Activated CD4-positive, alpha-beta T cell treated with anti-CD3 and anti-CD28 coated beads, Interleukin-10, Interleukin-2, amounts not matched to agents 100 ng/mL and 50 ng/mL, durations not matched to agents 16 hours and 8 hours (primary cell): ENCODE data around the gene CES4A.
"Not testable (repeated sequence)": the region's sequence is repeated elsewhere in the genome, so short reads cannot be mapped to it uniquely, and the experiment has no call there.

ENCODE experiments used
- DNase-seq: peaks from one replicate; pipeline ENCODE4 v3.0.0-alpha.2; 2020

The CES4A gene

DNA sequence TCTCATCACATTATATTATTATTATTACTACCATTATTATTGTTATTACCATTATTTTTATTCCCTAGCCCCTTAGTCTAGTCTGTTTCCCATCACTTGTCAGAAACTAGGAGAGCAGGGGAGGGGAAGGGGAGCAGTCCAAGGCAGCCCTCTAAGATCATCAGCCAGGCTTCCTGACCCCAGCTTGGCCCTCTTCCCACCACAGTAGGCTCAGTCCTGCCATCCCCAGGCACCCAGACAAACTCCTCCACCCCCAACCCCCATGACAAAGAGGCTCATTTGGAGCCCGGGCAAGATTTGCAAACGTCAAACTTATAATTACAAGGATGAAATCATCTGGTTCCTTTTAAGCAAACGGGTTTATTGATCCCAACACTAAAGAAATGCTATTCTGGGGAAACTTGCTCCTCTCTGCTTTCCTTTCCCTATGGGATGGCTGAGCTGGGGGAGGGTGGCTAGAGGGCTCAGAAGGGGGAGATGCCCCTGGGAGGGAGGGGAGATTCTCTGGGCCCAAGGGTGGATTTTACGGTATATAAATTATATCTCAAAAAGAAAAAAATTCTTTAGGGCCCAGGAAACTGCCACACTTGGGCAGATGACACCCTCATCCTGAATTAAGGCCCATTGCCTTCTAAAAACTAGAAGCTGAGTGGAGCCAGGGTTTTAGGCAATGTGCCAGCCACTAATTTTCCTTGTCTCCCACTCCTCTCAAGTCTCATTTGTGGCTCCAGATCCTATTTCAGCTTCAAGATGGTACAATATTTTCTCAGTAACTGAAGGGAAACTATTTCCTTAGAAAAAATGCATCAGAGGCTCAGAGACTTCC, 36.2 kb downstream of the CES4A start:
- no peak for DNase-seq

DNA sequence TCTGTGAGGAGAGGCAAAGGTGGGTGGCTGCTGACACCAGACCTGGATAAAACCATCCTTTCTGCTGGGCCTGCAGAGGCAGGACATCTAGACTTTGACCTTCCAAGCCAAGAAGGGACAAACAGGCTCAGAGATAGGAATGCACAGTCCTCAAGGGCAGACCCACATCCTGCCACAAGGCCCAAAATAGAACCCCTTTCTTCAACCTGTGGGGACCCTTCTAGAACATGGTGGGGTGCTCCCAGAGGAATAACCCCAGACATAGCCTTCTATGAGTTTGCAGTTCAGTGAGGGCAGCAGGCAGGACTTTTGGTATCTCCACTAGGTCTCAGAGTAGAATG, 36.8 kb downstream of the CES4A start:
- no peak for DNase-seq

DNA sequence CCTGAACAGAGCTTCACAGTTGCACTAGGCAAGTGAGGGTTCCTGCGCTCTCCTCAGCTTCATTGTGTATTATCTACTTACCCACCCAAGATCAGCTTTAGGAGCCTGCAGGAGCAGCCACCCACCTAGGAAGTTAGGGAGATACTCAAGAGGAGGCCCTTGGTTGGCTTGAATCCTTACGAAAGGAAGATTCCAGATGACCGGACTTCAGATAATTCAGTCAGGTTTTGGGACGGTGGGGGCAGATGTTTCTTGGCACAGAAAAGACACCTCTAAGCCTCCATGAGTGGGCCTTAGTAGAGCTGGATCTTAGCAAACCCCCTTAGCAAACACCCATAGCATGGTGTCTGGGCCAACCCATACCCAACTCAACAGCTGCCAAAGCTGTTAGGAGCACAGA, 38.2 kb downstream of the CES4A start:
- DNase-seq, result no peak

DNA sequence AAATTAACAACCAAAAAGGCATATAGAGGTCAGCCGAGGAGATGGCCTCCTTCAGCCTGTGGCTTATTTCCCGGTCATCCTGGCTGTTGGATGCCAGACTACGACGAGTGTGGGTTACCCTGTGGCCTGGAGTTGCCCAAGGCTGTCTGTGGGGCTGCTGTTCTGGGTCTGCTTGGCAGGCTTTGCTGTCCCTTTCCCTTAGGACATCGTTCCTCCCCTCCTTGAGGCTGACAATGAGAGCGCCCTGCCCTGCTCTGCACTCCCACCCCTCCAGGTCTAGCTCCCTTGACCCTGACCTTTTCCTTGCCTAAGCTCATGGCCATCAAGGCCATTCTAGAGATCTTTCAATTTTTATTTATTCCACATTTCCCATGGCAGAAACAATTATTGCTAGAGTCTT, 38.7 kb downstream of the CES4A start:
- DNase-seq, result no peak

DNA sequence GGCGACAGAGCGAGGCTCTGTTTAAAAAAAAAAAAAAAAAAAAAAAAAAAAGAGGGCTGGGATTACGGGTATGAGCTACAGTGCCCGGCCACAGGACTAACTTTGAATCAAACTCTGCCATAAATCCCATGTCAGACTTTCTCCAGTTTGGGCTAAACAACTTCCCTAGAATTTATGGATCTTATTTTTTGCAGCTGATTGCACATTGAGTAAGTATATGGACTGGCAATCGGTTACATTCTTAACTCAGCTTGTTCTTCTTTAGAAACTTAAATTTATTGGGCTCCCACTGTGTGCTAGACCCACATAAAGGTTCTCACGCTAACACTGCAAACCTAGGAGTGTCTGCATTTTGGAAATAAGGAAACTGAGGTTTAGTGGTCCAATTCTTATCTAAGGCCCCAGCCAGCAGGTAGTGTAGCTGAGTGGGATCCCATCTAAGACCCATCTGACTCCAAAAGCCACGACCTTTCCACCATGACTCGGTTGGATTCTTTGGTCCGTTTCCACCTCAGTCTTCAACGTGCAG, 39.8 kb downstream of the CES4A start:
- no peak for DNase-seq

DNA sequence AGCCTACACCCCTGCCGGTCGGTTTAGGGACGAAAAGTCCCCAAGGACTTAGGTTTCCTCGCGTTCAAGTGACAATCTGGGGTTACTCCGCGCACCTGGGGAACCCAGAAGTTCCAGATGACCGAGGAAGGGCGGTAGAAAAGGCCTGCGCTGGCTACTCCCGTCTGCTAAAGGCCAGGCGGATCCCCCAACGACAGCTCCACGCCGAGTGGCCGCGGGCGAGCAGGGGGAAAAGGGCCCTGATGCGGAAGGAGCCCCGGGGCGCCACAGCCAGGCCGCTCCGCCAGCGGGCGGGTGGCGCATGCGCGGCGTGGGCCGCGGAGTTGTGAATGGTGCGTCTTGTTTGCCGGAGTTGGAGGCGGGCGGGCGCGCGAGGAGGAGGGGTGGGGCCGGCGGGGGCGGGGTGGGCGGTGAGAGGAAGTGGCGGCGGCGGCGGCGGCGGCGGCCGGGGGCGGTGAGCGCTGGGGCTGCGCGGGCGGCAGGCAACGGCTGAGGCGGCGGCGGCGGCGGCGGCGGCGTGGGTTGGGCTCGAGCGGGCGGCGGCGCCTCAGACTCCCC, 40.4 kb downstream of the CES4A start, which contains the start of gene CBFB:
Gene CBFB, plus strand, starts transcription at position 454 of the 558 bp plus-strand sequence. CDS start 259 bp downstream, outside the sequence.
- DNase-seq, result peak; percentile 97

DNA sequence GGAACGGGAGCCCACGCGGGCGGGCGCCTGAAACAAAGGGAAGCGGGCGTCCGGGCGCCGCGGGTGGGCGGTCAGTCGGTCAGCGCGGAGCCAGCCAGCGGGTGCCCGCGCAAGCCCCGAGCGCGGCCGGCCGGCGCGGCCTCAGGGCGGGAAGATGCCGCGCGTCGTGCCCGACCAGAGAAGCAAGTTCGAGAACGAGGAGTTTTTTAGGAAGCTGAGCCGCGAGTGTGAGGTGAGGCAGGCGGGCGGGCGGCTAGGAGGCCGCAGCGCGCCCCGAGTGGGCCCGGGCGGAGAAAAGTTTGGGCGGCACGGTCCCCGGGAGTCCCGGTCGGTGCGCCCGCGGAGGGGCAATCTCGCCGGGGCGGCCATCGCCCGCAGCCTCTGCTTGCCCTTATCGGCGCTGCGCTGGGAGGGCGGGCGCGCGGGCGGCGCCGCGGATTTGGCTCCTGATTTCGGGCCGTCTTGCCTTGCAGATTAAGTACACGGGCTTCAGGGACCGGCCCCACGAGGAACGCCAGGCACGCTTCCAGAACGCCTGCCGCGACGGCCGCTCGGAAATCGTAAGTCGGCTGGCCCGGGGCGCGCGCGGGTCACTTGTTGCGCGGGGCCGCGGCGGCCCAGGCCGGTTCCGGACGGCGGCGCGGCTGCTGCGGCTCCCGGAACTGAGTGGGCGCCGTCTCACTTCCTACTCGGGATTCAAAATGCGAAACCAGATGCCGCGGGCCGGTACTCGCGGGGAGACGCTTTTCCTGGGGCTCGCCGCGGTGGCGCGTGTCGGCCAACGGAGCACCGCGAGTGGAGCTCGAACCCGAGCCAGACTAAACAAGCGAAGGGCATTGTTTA, 41.1 kb downstream of the CES4A start:
- peak; percentile 70 for DNase-seq

DNA sequence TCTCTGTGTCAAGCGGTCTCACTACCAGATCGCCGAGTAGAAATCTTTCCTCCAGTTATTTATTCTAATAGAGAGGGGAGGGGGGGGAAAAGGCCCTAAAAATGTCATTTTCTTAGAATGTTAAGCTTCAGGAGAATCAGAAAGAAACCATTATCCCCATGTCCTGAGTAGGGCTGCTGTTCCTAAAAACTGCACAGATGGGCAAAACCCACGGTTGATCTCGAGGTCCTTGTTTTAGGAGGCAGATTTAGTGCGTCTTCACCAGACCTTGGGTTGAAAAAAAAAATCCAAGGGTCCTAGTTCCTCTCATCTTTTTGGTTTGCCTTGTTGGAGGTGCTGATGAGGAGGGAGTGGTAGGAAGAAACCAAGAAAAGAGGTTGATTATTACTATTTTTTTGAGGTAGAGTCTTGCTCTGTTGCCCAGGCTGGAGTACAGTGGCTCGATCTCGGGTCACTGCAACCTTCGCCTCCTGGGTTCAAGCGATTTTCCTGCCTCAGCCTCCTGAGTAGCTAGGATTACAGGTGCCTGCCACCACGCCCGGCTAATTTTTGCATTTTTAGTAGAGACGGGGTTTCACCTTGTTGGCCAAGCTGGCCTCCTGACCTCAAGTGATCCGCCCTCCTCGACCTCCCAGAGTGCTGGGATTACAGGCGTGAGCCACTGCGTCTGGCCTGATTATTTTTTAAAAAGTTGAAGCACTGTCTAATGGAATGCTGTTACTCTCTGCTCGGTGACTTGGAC, 42.0 kb downstream of the CES4A start:
- no peak for DNase-seq

DNA sequence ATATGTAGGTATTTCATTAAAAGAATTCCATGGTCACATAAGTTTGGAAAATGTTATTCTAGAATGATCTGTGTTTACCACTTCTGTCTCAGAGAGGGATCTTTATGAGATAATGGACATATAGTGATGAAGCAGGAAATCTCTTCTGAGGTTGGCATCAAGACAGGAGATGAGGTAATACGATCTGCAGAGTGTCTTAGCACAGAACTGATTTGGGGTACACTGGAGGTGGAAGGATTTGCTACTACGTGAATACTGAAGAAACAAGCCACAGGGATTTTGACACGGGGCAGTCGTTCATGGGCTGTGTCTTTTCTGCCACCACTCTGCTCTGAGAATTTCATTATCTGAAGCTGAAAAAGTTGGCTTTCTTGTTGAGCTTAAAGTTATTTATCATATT, 46.1 kb downstream of the CES4A start:
- DNase-seq, result no peak

GRCh38 chr16:67035364-67035763, 47.0 kb downstream of the CES4A start:
- no peak for DNase-seq

- no peak for DNase-seq
These were observed 47.9 kb downstream of the CES4A start for GRCh38 chr16:67036323-67036741.

GRCh38 chr16:67039260-67040020, 51.1 kb downstream of the CES4A start:
- peak; percentile 68 for DNase-seq

GRCh38 chr16:67040166-67040565, 51.8 kb downstream of the CES4A start:
- no peak for DNase-seq

GRCh38 chr16:67040906-67041305, 52.5 kb downstream of the CES4A start:
- no peak for DNase-seq

- not testable (repeated sequence) for DNase-seq
These were observed 53.1 kb downstream of the CES4A start for GRCh38 chr16:67041520-67041919.

DNA sequence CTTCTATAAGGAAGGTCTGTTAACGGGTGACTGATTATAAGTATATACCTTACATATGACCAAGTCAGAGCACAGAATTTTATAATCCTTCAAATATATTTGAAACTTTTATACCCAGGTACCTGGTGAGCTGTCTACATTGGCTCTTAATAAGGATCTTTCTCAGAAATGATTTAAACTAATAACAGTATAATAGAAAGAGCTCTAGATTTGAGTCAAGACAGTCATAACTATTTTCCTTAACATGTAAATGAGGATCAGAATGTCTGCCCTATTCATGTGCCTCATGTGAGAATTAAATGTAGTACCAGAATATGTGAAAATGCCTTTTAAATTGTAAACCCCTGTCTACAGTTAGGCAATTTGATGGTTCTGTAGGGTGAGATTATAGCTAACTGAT, 55.0 kb downstream of the CES4A start:
- peak; percentile 20 for DNase-seq

DNA sequence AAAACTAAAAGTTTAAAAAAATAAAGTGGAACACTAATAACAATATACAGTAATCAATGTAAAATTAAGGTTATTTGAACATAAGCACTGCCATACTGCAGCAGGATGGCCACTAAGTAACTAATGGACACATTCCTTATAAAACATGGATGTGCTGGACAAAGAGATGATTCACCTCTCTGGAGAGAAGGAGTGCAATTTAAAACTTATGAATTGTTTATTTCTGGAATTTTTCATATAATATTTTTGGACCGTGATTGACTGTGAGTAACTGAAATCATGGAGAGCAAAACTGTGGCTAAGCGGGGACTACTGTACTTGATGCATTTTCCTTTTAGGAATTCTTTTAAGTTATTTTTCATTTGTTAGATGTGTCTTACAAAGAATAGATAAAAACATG, 62.4 kb downstream of the CES4A start:
- DNase-seq, result no peak

- no peak for DNase-seq
These were observed 64.0 kb downstream of the CES4A start for GRCh38 chr16:67052399-67052798.

DNA sequence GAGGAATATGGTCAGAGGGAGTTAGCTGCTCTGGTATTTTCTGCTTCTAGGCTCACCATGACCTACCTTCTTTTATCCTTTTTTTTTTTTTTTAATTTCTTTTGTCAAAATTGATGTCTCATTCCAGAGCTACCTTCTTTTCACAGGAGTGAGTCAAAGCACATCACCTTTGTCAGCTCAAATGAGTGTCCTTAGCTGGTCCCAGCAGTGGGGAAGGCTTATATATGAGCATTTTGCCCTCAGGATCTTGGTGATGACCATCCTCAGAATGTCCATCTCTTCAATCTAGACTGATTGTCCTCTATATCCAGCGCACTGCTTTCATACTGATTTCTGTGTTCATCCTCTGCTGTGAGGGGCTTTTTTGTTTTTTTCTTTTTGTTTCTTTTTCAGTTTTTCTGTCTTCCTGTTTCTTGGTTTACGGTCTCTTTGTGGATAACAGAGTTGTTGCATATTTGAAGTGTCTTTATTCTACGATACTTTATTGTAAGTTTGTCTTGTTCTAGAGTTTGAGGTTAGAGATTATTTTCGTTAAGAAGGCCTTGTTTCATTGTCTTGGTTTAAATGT, 65.5 kb downstream of the CES4A start:
- DNase-seq, result peak; percentile 58

- no peak for DNase-seq
These were observed 66.5 kb downstream of the CES4A start for GRCh38 chr16:67054901-67055300.

DNA sequence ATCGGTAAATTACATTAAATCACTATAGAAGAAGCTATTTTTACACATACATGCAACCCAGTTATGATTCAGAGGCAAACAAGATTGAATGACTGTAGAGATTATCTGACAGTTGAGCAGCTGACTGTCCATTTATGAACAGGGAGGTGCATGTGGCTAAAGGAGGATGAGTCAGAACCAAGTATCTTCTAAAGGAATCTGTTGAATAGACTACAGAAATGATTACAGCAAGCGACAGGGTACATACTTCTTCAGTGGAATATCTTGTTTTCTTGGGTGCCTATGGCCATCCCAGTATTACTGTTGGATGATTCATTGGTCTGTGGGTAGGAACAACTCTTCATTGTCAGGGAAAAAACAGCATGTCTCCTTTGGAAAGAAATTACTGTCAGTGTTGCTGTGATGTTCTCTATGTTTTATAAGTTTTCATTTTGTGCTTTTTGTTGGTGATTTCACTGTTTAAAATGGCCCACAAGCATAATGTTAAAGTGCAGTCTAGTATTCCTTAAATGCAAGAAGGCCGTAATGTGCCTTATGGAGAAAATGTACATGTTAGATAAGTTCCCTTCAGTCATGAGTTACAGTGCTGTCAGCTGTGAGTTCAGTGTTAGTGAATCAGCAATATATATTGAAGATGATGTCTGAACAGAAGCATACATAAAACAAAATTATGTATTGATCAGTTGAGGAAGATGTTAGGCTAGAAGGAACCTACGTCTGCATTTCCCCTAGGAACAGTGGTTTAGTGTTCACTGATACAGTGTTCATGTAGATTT, 67.5 kb downstream of the CES4A start:
- peak; percentile 92 for DNase-seq
